NCI-H526 treated with DMSO at 0.1 percent for 48 hours (cell line): ENCODE measurements around the gene COL4A1.
A peak's percentile ranks its signal among the peaks of the same experiment; 100 is the strongest.

Experiments used
- DNase-seq: peaks from one replicate; lab custom pipeline; 2025; lab: John Stamatoyannopoulos, UW

The COL4A1 gene

GRCh38 chr13:110306960-110307766 is at the start of gene COL4A1, which contains the start of gene COL4A2:
Gene COL4A1 (minus strand): TSS chr13:110307157. CDS start chr13:110307027, 130 bp downstream.
Gene COL4A2 (plus strand): TSS chr13:110307284. CDS start chr13:110307904, 620 bp downstream.
- DNase-seq, result peak; percentile 26

GRCh38 chr13:110356362-110356761 is 49.4 kb upstream of the COL4A1 start:
- DNase-seq, result no peak

- DNase-seq, result no peak
Measured at GRCh38 chr13:110354715-110355473, 47.9 kb upstream of the COL4A1 start.

- DNase-seq, result peak; percentile 23
Measured at GRCh38 chr13:110354123-110354627, 47.2 kb upstream of the COL4A1 start.

- no peak for DNase-seq
Measured at GRCh38 chr13:110353339-110353977, 46.5 kb upstream of the COL4A1 start.

GRCh38 chr13:110352735-110353134 is 45.8 kb upstream of the COL4A1 start:
- no peak for DNase-seq

GRCh38 chr13:110351636-110352420 is 44.9 kb upstream of the COL4A1 start:
- no peak for DNase-seq

GRCh38 chr13:110350509-110350908 is 43.6 kb upstream of the COL4A1 start:
- no peak for DNase-seq

GRCh38 chr13:110350049-110350448 is 43.1 kb upstream of the COL4A1 start:
- DNase-seq, result no peak

- no peak for DNase-seq
Measured at GRCh38 chr13:110349239-110349638, 42.3 kb upstream of the COL4A1 start.

- no peak for DNase-seq
Measured at GRCh38 chr13:110348309-110349105, 41.5 kb upstream of the COL4A1 start.

GRCh38 chr13:110347535-110348308 is 40.8 kb upstream of the COL4A1 start:
- no peak for DNase-seq

- DNase-seq, result no peak
Measured at GRCh38 chr13:110347088-110347487, 40.1 kb upstream of the COL4A1 start.

- no peak for DNase-seq
Measured at GRCh38 chr13:110346661-110347067, 39.7 kb upstream of the COL4A1 start.

- no peak for DNase-seq
Measured at GRCh38 chr13:110345701-110346100, 38.7 kb upstream of the COL4A1 start.

GRCh38 chr13:110345266-110345665 is 38.3 kb upstream of the COL4A1 start:
- no peak for DNase-seq

- DNase-seq, result no peak
Measured at GRCh38 chr13:110344320-110344719, 37.4 kb upstream of the COL4A1 start.

GRCh38 chr13:110343241-110343865 is 36.4 kb upstream of the COL4A1 start:
- DNase-seq, result no peak

- no peak for DNase-seq
Measured at GRCh38 chr13:110342474-110342873, 35.5 kb upstream of the COL4A1 start.
